NCI-H128 (cell line): ENCODE data around the gene RPL21.
"Not testable (repeated sequence)": the region's sequence is repeated elsewhere in the genome, so short reads cannot be mapped to it uniquely, and the experiment has no call there.

Experiments
- DNase-seq: peaks from one replicate; lab custom pipeline; 2025; ENCODE audit not compliant: unreplicated experiment; lab: John Stamatoyannopoulos, UW

The RPL21 gene

DNA sequence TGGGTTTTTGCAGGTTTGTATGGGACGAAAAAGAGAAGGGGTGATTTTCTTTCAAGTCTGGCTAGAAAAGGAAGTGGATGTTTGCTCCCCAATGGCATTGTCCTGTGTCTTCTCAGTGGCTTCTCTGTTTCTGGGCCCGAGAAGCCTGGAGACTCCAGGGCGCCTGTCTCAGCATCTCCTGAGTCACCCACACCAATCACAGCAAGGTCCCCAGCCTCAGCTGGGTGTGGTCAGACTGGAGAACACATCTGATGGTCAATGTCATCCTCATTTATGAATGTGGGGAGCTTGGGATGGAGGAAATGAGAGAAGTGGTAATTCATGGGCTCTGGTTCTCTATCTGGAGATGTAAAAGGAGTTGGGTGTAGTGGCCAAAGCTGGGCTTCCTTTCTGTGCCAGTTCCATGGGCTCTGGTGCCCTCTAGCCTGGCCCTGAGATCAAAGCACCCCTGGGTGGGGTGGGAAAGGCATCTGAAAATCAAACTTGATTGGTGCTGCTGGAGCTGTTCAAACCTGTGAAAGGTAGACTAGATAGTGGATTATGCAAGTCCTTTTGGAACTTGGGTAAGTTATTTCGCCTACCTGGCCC is 32.6 kb downstream of the RPL21 start:
- DNase-seq, result no peak

DNA sequence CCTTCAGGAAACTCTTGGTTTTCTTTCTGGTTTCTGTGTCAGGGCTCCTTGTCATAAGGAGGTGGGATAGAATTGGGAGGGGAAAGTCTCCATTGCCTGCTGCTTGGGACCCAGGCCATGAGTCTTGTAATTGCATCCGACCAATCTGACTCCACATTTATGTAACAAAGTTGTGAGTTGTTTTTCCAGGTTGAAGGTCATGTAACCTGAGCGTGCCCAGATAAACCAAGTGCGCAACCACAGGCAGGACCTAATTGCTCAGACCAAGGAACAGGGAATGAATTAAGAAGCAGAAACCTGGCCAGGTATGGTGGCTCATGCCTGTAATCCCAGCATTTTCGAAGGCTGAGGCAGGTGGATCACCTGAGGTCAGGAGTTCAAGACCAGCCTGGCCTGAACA is 37.0 kb downstream of the RPL21 start:
- DNase-seq, result no peak

DNA sequence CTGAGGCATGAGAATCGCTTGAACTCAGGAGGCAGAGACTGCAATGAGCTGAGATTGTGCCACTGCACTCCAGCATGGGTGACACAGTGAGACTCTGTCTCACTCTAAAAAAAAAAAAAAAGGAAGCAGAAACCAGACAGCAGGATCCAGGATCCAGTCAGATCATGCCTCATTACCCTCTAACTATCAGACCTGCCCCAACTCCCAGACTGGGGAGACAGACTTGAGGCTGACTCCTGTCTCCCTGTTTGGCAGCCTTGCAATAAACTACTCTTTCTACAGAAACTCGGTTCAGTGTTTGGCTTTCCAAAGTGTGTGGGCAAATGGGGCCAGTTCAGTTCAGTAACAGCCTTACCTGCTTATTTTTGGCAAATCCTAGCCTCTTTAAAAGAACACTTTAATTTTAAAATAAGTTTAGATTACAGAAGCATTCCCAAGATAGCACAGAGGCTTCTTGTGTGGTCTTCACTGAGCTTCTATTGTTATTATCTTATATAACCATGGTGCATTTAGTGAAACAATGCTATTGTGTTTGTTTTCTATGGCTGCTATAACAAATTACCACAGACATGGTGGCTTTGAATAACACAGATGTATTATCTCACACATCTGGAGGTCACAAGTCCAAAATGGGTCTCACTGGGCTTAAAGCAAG is 37.8 kb downstream of the RPL21 start:
- no peak for DNase-seq

DNA sequence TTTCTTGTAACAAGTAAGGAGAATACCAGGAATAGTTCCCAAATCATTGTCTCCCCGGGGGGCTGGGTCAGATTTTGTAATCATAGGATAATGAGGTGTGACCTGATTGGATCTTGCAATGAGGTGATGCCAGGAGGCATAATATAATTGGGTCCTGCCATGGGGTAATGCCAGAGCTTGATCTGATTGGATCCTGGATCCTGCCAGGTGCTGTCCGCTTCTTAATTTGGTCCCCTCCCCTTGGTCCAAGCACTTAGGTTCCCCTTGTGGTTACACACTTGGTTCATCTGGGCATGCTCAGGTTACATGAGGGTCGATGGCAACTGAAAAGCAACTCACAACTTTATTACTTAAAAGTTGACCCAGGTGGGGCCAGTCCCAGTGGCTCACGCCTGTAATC is 39.4 kb downstream of the RPL21 start:
- DNase-seq, result no peak

DNA sequence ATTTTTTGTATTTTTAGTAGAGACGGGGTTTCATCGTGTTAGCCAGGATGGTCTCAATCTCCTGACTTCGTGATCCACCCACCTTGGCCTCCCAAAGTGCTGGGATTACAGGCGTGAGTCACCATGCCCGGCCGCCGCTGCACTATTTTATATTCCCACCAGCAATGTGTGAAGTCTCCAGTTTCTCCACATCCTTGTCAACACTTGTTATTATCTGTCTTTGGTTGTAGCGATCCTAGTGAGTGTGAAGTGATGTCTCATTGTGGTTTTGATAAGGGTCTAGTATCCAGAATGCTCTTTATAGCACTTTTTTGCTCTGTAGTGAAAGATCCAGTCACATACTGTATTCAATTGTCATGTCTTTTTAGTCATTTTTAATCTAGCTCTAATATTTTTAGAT is 40.6 kb downstream of the RPL21 start:
- DNase-seq, result not testable (repeated sequence)

DNA sequence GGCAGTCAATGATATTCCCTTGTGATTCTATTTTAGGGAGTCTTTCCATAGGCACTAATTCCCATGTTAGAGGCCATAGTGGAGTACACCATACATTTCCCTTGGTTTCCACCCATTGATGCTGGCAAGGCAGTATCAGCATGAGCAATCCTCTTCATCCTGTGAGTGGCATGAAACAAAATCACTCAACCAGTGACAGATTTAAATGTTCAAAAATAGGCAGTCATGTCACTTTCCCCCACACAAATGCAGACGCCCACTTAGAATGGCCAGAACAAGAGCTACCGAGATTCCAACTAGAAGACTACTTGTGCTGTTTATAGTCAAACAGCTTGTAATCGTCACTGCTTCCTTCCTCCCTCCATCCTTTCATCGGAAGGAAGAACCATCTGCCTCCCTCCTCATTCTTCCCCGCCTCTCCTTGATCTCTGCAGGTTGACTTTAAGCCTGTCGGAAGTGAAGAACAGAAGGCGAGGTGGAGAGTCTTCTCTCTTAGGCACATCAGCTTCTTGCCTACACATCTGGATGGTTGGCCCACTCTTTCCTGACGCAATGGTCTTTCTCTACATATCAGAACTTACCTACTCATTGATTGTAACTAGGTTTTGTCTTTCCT is 41.8 kb downstream of the RPL21 start:
- DNase-seq, result no peak

DNA sequence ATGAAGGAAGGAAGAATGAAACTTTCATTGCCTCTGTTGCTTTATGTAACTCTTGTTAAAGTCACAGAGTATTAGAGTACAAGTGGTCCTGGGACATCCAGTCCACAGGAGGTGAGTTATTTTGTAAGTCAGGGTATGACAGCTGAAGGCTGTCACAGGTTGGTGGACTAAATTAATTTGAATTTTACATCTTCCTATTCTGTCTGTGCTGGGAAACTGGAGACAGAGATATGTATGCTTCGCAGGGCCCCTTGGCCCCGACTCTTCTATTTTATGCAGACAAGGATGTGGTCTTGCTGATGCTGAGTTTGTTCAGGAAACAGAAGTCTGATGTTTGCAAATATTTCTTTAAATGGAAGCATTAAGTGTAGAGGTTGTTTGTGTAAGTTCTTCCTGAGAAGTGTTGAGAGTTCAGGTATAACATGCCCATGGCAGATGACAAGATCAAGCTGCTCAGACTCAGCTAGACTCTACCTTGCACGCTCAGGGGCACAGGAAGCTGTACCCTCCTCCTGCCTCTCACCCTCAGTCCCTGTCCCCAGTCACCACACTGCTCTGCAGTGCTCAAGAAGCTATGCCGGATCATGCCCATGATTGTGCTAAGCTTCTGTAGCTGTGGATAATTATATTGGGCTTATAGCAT is 42.6 kb downstream of the RPL21 start:
- no peak for DNase-seq

DNA sequence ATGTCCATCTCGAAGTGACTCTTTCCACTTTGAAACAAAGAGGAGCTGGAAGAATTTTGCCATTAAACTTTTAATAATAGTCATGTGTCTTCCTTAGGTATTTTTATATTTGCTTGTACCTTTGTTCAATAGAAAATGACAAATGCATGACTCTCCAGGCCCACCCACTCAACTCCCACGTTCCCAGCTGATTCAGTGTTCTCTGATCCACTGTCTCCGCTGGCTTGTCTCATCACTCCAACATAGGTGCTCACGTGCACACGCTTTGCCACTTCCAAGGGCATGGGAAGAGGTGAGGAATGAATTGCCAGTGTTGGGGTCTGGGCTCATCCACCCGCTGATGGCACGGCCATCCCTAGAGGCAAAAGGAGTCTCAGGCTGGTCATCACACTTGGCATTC is 43.7 kb downstream of the RPL21 start:
- no peak for DNase-seq

DNA sequence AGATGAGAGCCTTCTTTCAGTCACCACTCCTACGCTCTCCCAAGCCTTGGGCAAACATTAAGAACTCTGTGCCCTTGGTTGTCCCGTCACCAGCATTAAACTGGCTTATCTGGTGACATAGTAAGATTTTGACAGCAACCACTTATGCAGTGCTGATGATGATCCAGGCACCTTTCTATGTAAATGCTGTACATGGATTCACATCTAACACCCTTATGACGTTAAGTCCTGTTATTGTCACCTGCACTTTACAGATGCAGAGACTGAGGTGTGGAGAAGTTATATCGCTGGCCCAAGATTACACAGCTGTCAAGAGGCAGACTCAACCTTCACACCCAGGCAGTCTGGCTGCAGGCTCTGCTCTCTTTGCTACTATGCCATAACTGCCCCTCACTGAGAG is 44.3 kb downstream of the RPL21 start:
- DNase-seq, result no peak

DNA sequence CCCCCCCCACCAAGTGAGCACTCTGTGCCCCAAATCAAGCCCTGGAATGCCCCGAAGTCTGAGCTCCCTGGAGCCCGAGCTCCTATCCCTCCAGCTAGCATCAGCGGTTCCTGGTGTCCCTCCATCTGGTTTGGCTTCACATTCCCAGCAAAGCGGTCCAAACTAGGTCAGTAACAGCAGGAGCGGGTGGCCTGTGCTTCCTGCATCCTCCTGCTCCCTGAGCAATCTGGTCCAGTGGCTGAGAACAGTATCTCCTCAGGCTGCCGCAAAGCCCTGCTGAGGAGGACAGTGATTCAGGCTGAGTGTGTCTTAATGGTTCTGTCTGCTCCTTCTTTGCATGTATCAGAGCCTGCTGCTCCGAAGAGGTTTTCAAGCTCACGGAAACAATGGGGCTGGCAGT is 45.1 kb downstream of the RPL21 start:
- DNase-seq, result no peak

DNA sequence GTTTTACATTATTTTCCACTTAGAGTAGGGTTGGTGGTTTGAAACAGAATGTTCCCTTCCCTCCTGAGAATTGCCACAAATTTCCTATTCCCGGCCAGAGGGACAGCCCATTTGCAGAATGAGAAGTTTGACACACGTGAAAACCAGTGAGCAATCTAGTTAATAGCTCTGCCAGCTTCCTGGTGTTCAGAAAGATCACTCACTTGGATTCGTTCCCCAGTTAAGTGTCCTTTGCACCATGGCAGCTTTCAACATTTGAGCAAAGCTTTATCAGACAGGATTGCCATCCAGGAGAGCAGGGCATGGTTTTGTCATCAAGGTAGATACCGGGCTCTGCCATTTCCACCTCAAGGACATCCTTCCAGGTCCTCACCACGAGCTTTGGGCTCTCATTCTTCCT is 47.5 kb downstream of the RPL21 start:
- DNase-seq, result no peak

DNA sequence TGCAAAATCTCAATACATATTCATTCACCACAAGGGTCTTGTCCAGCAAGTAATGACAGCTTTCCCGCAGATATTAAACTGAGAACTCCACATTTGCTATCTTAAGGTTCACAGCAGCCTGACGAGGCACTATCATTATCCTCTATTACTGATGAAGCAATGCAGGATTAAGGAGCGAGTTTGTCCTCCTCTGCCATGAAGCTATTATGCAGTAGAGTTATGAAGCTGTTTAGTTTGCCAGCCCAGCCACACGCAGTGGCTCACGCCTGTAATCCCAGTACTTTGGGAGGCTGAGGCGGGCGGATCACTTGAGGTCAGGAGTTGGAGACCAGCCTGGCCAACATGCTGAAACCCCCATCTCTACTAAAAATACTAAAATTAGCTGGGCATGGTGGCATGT is 49.0 kb downstream of the RPL21 start:
- DNase-seq, result not testable (repeated sequence)

DNA sequence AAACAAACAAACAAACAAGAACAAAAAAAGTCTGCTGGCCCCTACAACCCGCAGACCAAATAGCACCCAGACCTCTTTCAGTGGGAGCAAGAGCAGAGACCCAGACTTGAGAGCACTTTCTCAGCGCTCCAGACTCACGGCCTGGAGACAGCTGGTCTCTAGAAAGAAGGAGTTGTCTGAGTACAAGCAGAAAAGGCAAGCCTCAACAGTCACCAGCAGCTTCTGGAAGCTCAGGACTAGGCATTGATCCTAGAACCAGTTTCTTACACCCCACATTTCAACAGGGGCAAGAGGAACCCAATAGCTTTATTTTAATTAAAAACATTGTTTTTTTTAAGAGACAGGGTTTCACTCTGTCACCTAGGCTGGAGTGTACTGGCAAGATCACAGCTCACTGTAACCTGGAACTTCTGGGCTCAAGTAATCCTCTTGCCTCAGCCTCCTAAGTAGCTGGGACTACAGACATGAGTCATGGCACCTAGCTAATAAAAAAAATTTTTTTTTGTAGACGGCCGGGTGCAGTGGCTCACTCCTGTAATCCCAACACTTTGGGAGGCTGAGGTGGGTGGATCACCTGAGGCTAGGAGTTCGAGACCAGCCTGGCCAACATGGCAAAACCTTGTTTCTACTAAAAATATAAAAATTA is 49.7 kb downstream of the RPL21 start:
- DNase-seq, result no peak

DNA sequence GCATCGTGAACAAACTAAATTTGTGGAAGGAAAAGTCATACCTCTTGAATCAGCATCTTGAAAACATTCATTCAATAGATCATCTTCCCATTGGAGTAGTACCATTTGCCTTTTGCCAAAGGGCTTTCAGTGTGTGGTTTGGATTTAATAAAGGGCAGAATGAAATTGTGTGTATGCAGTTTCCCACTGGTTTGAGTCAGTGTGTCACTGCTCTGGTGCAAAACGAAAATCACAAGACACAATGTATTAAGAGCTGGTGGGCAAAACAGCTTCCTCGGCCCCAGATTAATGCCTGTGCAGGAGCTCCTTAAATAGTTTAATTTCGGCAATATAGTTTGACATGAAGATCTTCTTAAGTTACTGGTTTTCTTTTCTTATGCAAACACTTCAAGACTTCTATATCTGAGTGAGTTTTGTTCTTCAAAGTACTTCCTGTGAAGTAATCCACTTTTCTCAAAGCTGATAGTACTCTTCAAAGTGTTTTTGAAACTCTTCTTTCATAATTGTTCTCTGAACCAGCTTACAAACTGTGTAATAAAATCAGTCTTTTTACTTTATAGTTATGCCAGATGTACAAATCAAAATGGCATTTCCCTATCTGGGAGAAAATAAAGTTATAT is 51.4 kb downstream of the RPL21 start:
- no peak for DNase-seq

DNA sequence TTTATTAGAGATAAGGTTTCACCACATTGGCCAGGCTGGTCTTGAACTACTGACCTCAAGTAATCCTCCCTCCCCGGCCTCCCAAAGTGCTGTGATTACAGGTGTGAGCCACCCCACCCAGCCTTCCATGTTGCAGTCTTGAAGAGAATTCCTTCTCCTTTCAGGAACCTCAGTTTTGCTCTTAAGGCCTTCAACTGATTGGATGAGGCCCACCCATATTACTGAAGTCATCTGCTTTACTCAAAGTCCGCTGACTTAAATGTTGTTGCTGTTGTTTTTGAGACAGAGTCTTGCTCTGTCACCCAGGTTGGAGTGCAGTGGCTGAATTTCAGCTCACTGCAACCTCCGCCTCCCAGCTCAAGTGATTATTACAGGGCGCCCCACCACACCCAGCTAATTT is 52.7 kb downstream of the RPL21 start:
- DNase-seq, result no peak

DNA sequence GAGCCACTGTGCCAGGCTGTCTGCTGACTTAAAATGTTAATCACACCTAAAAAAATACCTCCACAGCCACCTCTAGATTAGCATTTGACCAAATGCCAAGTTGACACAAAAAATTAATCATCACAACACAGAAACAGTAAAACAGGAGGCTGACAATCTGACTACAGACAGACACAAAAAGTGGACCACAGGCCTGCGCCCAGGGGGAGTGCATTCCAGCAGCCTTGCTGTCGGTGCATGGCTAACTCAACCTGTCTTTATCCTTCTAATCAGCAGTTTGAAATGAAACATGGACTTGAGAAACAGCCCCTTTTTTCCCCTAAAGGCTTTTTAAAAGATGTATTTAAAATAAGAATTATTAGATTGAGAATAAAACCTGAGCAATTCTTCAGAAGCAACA is 53.3 kb downstream of the RPL21 start:
- DNase-seq, result no peak
